Hepatocyte (in vitro differentiated cells): Measurements from ENCODE around the gene OLFML3. TPM values are rescaled to one million over a fixed set of nuclear protein-coding genes. Genes with fewer than 3 reads are reported as not detected.

Experiments
- DNase-seq: peaks from one replicate; pipeline ENCODE4 v3.0.0-alpha.2; 2016; ENCODE audit warnings: low spot score
- H2AFZ ChIP-seq: fragments of 200-600 bp; sonication (generic); 2 replicates; pipeline ENCODE4 v1.6.0; 2016; ENCODE audit warnings: antibody characterized with exemption, mild to moderate bottlenecking
- H3K27ac ChIP-seq: fragments of 200-600 bp; sonication (generic); 2 replicates; pipeline ENCODE4 v1.5.1; 2016; ENCODE audit warnings: mild to moderate bottlenecking
- H3K27me3 ChIP-seq: fragments of 200-600 bp; sonication (generic); 2 replicates; pipeline ENCODE4 v1.6.1; 2016
- H3K36me3 ChIP-seq: fragments of 200-600 bp; sonication (generic); replicated peaks from 2 replicates; pipeline ENCODE4 v1.5.1; 2016; ENCODE audit warnings: low read depth; ENCODE audit not compliant: insufficient read depth
- H3K4me1 ChIP-seq: fragments of 200-600 bp; sonication (generic); 2 replicates; pipeline ENCODE4 v1.5.1; 2016; ENCODE audit warnings: mild to moderate bottlenecking, moderate library complexity; ENCODE audit not compliant: insufficient read depth
- H3K4me2 ChIP-seq: fragments of 200-600 bp; sonication (generic); 2 replicates; pipeline ENCODE4 v1.6.0; 2016
- H3K4me3 ChIP-seq: fragments of 200-600 bp; sonication (generic); 2 replicates; pipeline ENCODE4 v1.5.1; 2016; ENCODE audit warnings: mild to moderate bottlenecking
- H3K79me2 ChIP-seq: fragments of 200-600 bp; sonication (generic); 2 replicates; pipeline ENCODE4 v1.6.0; 2017; ENCODE audit warnings: mild to moderate bottlenecking
- H3K9me2 ChIP-seq: fragments of 200-600 bp; sonication (generic); replicated peaks from 2 replicates; pipeline ENCODE4 v1.6.0; 2017; ENCODE audit warnings: mild to moderate bottlenecking; ENCODE audit not compliant: insufficient read depth
- H3K9me3 ChIP-seq: fragments of 200-600 bp; sonication (generic); 2 replicates; pipeline ENCODE4 v1.5.1; 2016; ENCODE audit warnings: low read depth, mild to moderate bottlenecking
- H4K20me1 ChIP-seq: fragments of 200-600 bp; sonication (generic); 2 replicates; pipeline ENCODE4 v1.6.0; 2016; ENCODE audit warnings: mild to moderate bottlenecking; ENCODE audit not compliant: insufficient read depth, poor library complexity, severe bottlenecking
- EZH2 ChIP-seq: fragments of 200-600 bp; sonication (generic); IDR thresholded peaks from 2 replicates; pipeline ENCODE4 v1.6.1; 2016; ENCODE audit warnings: antibody characterized with exemption, mild to moderate bottlenecking, borderline replicate concordance
- EZH2phosphoT487 ChIP-seq: fragments of 200-600 bp; sonication (generic); IDR thresholded peaks from one replicate; pipeline ENCODE4 v1.6.1; 2018; ENCODE audit warnings: antibody characterized with exemption, mild to moderate bottlenecking, low read depth, moderate library complexity; ENCODE audit not compliant: unreplicated experiment, severe bottlenecking
- WGBS: methylation state at CpG from one replicate; pipeline ENCODE4 v1.1.6; 2016; ENCODE audit warnings: low lambda C conversion rate; ENCODE audit errors: missing lambda C conversion rate; 5-methylcytosine and 5-hydroxymethylcytosine counted together
- polyA plus RNA-seq: library from polyadenylated mRNA; unstranded; fragments of >200 nt; fragmentation: Nextera tagmentation; extraction: Ambion mirVana; gene quantifications from 2 replicates; pipeline ENCODE4 v1.2.1, GENCODE V29; 2016
- total RNA-seq: library from RNA; depleted of rRNA; stranded (reverse); fragments of >200 nt; gene quantifications from 2 replicates; pipeline ENCODE4 v1.2.3, GENCODE V29; 2014
- TF ChIP-seq, protein P1 (sequence below): fragments of 200-600 bp; sonication (generic); IDR thresholded peaks from 2 replicates; pipeline ENCODE4 v1.5.1; 2016; ENCODE audit warnings: antibody characterized with exemption, mild to moderate bottlenecking; ENCODE audit not compliant: poor library complexity

The OLFML3 gene
- total and polyA plus RNA-seq, 2 experiments from 2014 or later, result 441 to 494 TPM

DNA sequence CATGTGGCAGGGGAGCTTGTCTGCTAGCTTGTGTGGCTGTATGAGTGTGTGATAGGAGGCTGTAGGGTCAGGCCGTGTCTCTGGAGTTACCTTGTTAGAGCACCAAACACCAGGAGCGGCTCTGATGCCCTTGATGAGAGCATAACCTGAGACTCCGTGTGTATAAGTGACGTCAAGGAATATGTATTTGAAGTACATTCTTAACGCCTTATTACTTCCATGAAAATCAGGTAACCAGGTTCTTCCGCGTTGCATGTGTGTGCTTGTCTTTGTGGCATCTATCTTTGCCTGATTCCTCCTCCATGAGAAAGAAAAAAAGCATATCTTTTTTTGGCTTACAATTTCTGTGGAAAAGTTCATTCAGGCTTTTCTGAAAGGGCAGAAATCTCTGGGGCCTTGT is 4.6 kb downstream of the OLFML3 start:
- Histone ChIP-seq H3K27ac (peak overlapping the region; percentile 96), H3K36me3 (no peaks in the 10 kb centered on the region), H3K4me1 (peaks cover 49% of the 10 kb centered on the region), H3K79me2 (peaks cover 27% of the 10 kb centered on the region), H4K20me1 (no peaks in the 10 kb centered on the region), H3K27me3 (no peaks in the 10 kb centered on the region), H3K9me3 (no peaks in the 10 kb centered on the region), H3K4me3 (no peak overlapping the region), H2AFZ (no peak overlapping the region), H3K9me2 (no peaks in the 10 kb centered on the region), H3K4me2 (peak overlapping the region; percentile 71)
- no peak for DNase-seq
- no peak for TF ChIP-seq EZH2
- TF ChIP-seq EZH2phosphoT487, result no peak
- TF ChIP-seq, protein P1, sequence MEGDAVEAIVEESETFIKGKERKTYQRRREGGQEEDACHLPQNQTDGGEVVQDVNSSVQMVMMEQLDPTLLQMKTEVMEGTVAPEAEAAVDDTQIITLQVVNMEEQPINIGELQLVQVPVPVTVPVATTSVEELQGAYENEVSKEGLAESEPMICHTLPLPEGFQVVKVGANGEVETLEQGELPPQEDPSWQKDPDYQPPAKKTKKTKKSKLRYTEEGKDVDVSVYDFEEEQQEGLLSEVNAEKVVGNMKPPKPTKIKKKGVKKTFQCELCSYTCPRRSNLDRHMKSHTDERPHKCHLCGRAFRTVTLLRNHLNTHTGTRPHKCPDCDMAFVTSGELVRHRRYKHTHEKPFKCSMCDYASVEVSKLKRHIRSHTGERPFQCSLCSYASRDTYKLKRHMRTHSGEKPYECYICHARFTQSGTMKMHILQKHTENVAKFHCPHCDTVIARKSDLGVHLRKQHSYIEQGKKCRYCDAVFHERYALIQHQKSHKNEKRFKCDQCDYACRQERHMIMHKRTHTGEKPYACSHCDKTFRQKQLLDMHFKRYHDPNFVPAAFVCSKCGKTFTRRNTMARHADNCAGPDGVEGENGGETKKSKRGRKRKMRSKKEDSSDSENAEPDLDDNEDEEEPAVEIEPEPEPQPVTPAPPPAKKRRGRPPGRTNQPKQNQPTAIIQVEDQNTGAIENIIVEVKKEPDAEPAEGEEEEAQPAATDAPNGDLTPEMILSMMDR, result no peak
- WGBS, result 91% methylated on average over 7 of the region's 7 CpGs

DNA sequence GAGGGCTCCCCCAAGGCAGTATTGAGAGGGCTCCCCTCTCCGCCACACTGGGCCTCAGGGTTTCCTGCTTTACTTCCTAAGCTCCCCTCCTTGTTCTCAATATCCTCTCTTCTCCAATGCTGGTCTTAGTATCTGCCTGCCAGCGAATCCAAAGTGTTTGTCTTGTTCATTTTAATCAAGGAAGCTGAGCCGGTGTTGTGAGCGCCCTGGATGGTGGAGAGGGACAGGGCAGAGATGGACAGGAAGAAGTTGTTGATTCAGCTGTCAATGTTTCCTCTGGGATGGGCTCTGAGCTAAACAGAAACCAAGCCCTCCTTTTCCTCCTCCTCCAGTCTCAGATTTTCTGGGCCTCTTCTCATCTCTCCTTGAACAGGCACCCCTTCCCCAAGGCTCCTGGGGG is 5.4 kb downstream of the OLFML3 start:
- H4K20me1 ChIP-seq, result no peaks in the 10 kb centered on the region
- H3K27ac ChIP-seq, result no peak overlapping the region
- H3K36me3 ChIP-seq, result no peaks in the 10 kb centered on the region
- no peak overlapping the region for H3K4me2 ChIP-seq
- TF ChIP-seq, protein P1, result no peak
- TF ChIP-seq EZH2phosphoT487, result no peak
- no peak overlapping the region for H3K4me3 ChIP-seq
- peaks cover 49% of the 10 kb centered on the region for H3K4me1 ChIP-seq
- peaks cover 27% of the 10 kb centered on the region for H3K79me2 ChIP-seq
- H3K9me2 ChIP-seq, result no peaks in the 10 kb centered on the region
- WGBS, result 81% methylated on average over 4 of the region's 4 CpGs
- no peaks in the 10 kb centered on the region for H3K9me3 ChIP-seq
- no peaks in the 10 kb centered on the region for H3K27me3 ChIP-seq
- no peak for DNase-seq
- no peak overlapping the region for H2AFZ ChIP-seq

DNA sequence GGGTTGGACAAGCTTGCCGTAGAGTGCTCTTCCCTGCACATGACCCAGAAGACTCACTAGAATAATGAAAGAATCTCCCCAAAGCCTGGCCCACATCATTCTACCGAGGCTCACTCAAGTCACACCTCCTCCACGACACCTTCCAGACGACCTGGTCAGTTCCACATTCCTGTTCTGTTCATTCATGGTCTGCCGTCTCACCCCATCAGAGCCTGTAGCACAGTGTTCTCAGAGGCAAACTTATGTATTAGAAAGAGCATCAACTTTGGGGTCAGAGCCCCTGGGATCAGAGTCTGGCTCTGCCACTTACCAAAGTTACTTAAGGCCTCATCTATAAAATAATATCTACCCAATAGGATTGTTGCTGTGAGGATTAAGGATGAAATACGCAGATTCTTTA is 7.5 kb downstream of the OLFML3 start:
- no peak overlapping the region for H3K27ac ChIP-seq
- no peak for DNase-seq
- TF ChIP-seq EZH2phosphoT487, result no peak
- TF ChIP-seq EZH2, result no peak
- TF ChIP-seq, protein P1, result no peak

DNA sequence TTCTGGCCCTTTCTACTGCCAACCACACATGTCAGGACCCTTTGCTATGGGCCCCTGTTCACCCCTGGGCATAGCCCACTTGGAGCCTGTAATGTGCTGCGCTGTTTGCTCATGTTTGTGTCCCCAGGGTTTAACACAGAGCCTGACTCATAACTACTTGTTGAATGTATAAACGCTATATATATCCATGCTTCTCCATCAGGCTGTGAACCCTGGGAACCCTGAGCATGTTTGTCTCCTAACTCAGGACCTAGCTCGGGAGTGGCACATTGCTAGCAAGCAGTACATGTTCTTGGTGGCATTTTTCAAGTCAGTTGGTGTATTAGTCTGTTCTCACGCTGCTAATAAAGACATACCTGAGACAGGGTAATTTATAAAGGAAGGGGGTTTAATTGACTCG is 8.0 kb downstream of the OLFML3 start:
- WGBS, result 83% methylated on average over 5 of the region's 5 CpGs
- Histone ChIP-seq H3K27ac (no peak overlapping the region), H3K4me1 (peaks cover 26% of the 10 kb centered on the region), H3K36me3 (no peaks in the 10 kb centered on the region), H3K4me2 (no peak overlapping the region), H2AFZ (no peak overlapping the region), H3K27me3 (no peaks in the 10 kb centered on the region), H4K20me1 (no peaks in the 10 kb centered on the region), H3K4me3 (no peak overlapping the region), H3K9me2 (no peaks in the 10 kb centered on the region), H3K79me2 (peaks cover 9% of the 10 kb centered on the region), H3K9me3 (no peaks in the 10 kb centered on the region)
- TF ChIP-seq EZH2 (no peak), EZH2phosphoT487 (no peak)
- no peak for DNase-seq

More for the DNA sequence above, 7.5 kb downstream of the OLFML3 start:
- no peaks in the 10 kb centered on the region for H4K20me1 ChIP-seq
- H3K36me3 ChIP-seq, result no peaks in the 10 kb centered on the region
- no peak overlapping the region for H3K4me3 ChIP-seq
- H3K9me3 ChIP-seq, result no peaks in the 10 kb centered on the region
- H3K4me2 ChIP-seq, result no peak overlapping the region
- H3K4me1 ChIP-seq, result peaks cover 31% of the 10 kb centered on the region
- H3K79me2 ChIP-seq, result peaks cover 10% of the 10 kb centered on the region
- no peak overlapping the region for H2AFZ ChIP-seq
- no peaks in the 10 kb centered on the region for H3K9me2 ChIP-seq
- 86% methylated on average over 6 of the region's 6 CpGs for WGBS
- no peaks in the 10 kb centered on the region for H3K27me3 ChIP-seq
